Ureter (tissue), 1 donor: ENCODE measurements around the gene TMEM209. TPM values are rescaled to one million over a fixed set of nuclear protein-coding genes. Genes with fewer than 3 reads are reported as not detected.

Experiments
- DNase-seq: peaks from one replicate; pipeline ENCODE4 v3.0.0-alpha.2; 2020; ENCODE audit warnings: low spot score
- total RNA-seq: library from RNA; stranded (reverse); gene quantifications from one replicate; pipeline ENCODE4 v1.2.4, GENCODE V29; 2023
- donor health status: DM: yes; HTN: yes; CAD: no.

TMEM209 gene
- total RNA-seq, 1 donor from 2014 or later = 36.5 TPM

DNA sequence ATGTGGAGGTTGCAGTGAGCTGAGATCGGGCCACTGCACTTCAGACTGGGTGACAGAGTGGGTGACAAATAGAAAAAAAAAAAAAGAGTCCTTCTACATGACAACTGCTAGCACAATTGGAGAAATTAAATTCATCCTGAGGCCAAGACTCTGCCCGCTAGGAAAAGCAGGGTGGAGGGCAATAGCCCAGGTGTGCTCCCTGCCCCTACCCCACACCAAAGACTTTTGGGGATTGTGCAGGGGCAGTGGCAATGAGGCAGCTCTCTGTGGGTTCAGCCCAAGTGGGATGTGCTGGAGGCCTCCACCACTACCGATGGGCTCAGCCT is 61.3 kb downstream of the TMEM209 start:
- DNase-seq = no peak

DNA sequence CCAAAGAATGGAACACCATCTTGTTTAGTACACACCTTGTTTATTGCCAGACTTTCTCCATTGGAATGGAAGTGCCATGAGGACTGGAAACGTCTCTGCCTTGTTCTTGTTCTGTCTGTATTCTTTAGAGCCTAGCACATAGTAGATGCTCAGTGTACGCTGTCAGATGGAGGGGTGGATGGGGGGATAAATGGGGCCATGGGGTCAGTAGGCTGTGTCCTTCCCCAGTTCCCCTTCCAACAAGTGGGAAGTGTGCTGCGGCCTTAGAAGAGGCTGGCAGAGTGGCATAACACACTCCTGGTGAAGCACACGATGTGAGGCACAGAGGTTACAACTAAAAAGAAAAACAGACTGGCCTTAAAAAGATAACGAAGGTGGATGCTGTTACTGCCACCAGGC is 61.9 kb downstream of the TMEM209 start:
- no peak for DNase-seq

DNA sequence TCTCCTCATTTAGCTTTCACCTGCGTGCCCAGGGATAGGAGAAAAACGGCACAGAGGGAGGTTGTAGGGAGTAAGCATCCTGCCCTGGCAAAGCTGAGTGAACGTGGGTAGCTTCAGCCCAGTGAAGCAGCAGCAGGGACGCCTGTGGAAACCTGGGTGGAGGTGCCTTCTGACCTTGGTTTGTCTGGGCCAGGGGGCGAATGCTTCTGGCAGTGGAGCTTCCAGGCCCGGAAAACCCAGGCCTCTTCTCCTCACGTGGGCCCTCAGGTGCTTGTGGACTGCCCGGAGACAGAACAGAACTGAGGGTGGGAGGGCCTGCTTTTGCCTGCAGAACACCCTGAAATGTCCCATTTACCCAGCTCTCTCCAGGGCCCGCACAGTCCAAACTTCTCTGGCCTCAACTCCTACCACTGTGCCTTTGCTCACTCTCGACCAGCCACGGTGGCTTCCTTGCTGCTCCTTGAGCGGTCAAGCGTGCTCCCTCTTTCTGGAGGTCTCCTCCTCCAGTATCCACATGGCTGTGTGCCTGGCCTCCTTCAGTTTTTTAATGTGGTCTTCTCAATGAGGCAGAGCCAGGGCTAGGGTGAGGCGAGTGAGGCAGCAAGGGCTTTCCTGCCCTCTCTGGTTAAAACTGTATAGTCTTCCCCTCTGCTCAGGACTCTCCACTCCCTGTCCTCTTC is 62.4 kb downstream of the TMEM209 start:
- no peak for DNase-seq

DNA sequence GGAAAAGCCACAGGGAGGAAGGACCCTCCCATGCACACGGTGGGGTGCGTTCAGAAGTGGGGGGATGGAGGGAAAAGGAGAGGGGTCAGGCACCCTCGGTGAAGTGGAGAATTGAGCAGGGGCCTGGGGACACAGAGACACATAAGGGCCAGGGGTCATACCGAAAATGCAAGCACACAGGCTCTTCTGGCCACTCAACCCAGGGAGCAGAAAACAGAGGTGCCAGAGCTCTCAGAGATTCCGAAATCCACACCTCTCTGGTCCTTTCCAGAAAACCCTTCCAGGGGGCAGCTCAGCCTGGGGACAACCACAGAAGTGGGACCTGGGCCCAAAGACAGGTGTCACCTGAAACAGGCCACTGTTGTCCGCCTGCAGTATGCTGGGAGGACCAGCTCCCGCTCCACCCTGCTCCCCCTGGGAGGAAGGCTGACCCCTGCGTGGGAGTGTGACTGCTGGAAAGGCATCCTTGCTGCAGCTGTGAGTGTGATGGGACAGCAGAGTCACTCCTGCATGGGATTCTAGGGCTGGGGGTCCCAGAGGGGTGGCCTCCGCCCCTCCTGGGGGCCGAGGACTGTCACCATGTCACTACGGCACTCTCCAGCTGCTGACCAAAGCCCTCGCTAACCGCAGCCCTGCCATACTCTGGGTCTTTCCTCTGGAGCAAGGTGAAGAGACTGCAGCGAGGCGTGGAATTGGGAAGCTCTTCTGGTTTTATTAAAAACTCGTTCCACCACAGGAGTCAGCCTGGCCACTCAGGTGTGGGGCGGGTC is 63.1 kb downstream of the TMEM209 start:
- no peak for DNase-seq

DNA sequence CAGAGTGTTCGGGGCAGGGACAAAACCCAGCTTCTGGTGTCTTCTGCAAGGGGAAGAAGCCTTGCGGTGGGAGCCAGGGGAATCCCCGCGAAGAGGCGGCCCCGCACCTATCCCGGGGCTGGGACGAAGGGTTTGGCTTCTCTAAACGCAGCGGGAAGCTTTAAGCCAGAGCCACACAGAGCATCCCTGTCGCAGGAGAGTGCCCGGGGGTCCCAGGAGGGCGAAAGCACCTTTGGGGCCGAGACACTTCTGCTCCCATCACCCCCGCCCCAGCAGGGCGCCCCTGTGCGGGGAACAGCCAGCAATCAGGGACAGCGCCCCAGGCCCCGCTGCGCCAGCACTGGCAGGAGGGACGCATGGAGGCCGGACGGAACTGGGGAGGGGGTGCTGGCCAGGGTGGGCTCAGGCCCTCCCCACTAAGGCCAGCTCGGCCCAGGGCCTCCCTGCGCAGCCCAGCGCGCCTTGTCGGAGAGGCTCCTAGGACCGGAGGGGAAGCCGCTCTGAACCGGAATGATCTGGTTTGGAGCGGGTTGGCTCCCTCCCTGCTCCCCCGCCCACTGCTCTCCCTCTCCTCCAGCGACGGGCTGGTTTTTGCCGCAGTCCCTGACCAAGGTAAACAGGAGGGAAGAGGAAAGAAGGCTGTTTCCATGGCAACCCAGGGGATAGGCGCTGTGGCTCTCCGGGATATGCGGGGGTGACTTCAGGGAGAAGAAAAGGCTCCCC is 63.9 kb downstream of the TMEM209 start:
- peak; percentile 90 for DNase-seq

DNA sequence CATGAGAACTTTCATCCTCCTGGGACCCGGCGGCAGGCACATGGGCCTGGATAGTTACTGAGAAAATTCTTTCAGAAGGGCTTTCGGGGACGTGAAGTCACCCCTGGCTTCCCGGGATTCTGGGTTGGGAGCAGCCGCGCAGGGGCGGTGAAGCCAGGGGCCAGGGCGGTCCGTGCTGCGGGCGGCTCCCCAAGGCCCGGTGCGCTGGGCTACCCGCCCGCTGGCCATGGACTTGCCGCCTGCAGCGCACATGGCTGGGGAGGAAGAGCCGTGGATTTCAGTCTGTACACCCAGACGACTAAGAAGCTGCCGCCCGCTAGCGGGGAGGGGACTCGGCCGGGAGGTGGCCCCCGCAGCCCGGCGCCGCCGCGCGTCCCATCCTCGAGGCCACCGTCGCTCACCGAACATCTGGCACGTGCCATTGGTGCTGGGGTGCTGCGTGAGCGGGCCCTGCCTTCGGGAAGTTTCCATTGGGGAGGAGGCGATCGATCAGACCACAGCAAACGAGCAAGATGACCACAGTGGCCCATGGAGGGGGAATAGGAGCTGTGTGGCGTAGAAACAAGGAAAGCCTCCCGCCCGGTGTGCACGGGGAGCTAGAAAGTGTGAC is 64.5 kb downstream of the TMEM209 start:
- DNase-seq = no peak

DNA sequence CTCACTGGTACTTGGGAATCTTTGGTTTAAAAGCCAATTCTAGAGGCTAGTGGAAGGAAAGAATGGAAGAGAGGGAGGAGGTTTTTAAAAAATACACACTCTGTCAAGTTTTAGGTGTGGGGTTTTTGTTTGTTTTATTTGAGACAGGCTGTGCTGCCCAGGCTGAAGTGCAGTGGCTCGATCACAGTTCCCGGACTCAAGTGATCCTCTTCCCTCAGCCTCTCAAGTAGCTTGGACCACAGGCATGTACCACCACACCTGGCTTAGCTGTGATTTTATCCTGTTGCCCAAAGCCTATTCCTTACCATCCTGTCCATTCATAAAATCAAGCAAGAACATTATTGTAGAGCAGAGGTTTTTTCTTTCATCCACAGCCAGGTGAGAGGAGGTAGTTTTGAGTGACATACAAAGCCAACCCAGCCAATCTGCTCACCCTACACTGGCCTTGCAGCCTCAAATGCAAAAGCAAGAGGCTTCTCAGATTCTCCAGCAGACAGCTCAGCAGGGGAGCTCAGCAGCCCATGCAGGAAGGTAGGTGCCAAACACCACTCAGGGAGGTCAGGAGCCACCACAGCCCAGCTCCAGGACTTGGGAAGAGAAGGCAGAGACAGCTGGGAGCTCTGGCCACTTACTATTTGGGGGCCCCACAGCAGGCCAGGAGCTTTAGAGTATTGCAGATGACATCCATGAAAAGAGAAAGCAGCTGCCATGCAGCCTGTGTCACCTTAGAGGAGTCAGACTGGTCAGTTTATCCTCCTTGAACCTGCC is 65.8 kb downstream of the TMEM209 start:
- no peak for DNase-seq

DNA sequence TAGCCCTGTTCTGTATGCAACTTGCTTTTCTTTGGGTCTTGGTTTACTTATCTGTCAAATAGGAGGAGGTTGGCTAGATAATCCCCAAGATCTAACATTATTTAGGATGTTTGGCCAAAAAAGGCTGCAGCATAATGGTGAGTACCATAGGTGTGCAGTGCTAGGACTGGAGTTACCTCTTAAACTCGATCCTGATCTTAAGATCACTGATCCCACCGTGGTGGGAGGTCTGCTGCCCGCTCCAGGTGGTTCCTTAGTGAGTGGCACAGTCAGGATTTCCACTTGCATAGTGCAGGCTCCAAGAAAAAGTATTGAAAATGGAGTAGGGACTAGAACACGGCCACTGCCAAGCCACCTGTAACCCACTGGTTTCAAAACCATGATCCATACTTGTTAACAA is 68.0 kb downstream of the TMEM209 start:
- DNase-seq = no peak

DNA sequence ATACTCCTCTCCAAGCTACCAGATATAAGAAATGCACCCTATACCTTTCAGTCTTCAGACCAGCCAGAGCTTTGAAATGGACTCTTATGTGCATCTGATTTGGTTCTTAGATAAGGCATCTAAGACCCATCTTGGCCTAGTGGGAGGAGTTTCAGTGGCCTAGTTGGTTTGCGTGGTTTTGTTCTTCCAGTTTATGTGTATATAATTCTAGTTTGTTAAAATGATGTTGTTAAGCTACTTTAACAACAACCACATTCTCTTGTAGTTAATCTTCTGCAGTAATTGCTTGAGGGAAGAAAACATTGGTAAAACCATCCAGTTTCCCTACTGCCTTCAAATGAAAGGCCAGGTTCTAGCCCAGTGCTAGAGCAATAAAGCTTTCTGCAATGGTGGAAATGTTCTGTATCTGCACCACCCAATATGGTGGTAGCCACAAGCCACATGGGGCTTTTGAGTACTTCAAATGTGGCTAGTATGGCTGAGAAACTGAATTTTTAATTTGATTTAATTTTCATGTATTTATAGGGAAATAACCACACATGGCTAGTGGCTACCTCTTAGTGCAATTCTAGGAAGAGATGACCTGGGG is 68.5 kb downstream of the TMEM209 start:
- no peak for DNase-seq

DNA sequence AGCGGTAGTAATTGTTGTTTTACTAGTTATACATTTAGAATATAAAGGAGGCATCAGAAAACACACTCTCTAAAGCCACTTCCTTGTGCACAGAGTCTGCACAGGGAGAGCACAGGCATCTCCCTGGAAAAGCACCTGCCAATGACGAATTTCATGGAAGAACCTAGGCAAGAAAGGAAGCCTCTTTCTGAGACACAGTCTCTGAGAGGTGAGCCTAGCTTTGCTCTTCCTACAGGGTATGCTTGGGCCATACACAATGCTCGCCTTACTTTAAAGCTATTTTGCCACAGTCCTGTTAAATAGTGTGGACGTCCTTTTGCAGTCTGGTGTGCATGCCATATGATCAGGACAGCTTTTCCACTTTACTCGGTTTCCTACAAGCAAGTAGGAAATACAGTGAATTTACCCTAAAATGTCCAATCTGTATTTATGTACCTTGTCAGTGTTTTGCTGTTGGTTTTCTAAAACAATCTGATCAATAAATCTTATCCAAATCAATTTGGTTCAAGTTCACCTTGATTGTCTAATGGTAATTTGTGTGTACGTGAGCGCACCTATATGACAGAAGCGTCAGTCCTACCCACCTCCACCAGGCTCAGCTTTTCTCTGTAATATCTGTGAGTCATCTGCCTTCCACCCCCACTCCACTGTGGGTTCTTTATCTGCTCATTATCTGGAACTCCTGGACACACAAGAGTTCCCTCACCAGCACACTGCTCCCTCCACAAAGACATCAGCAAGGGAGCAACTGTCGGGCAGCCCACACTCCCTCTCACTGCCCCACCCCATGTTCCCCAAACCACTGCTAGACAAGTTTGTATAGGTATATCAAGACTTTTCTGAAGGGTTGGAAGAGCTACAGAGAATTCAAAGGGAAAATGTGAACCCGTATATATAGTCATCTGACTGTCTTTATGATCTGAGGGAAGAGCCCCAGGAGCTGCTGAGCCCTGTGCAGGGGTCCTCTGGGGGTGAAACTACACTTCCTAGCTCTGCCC is 69.7 kb downstream of the TMEM209 start:
- no peak for DNase-seq

DNA sequence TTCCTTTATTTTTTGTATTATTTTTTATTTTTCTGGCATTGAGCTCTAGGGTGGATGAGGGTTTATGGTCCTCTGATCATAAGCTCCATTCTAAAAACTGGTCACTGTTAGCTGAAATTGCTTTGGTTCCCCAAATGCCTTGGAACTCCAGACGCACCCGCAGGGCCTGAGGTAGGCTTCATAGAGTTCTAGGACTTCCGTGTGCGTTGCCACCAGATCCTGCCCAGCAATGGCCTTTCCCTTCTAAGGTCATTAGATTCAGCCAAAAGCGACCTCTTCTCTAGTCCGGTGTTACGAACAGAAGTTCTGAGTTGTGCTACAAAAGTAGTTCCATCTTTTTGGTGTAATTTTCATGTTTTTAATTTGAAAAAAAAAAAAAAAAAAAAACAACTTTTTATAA is 70.5 kb downstream of the TMEM209 start:
- no peak for DNase-seq

DNA sequence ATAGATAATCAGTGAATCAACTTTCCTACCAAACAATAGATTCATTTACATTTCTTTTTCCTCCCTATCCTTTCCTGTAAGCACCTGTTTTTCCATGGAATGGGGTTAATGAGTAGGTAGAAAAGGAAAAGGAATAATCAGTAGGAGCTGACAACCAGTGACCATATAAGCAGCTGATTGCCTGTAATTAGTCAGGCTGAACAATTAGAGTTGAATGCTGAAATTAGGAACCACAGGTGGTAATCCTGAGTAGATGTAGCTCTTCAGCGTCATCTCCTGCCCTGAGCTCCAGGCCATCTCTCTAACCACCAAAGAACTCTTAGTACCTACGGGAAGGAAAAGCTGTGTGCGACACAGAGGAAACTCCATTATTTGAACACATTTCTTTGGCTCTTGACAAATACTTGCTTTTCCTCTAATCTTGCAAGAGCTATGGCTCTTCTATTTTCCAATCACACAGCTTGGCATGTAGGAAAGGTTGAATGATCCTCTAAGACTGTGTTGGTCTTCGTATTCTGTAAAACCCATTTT is 71.0 kb downstream of the TMEM209 start:
- no peak for DNase-seq

DNA sequence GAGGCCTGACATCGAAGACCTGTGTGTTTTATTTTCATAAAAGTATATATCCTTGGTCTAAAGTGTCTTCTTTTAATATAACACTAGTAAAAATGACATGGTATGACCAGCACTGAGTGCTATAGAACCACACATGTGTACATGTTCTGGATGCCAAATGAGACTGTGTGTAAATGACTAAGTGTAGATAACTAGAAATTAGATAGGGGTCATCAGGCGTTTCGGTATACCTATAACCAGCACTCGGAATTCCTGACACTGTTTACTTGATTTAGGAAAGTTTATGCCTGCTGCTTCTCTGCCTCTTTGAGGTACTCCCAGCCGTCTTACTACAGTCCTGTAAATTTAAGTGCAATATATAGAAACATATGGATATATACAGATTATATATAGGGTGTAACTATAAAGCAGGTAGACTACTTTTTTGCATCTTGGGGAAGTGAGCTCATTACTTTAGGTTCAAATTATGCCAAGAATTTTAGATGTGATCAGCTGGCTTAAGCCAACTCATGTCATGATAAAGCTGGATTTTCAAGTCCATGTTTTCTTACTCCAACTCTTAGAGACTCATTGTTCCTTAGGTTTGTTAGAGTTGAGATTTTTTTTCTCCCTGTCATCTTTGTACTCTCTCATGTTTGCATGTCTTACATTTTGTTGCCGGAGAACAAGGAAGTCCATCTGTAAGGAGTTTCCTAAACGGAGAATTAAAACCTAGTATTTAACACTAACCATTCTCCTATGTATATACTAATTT is 72.0 kb downstream of the TMEM209 start:
- DNase-seq = no peak

DNA sequence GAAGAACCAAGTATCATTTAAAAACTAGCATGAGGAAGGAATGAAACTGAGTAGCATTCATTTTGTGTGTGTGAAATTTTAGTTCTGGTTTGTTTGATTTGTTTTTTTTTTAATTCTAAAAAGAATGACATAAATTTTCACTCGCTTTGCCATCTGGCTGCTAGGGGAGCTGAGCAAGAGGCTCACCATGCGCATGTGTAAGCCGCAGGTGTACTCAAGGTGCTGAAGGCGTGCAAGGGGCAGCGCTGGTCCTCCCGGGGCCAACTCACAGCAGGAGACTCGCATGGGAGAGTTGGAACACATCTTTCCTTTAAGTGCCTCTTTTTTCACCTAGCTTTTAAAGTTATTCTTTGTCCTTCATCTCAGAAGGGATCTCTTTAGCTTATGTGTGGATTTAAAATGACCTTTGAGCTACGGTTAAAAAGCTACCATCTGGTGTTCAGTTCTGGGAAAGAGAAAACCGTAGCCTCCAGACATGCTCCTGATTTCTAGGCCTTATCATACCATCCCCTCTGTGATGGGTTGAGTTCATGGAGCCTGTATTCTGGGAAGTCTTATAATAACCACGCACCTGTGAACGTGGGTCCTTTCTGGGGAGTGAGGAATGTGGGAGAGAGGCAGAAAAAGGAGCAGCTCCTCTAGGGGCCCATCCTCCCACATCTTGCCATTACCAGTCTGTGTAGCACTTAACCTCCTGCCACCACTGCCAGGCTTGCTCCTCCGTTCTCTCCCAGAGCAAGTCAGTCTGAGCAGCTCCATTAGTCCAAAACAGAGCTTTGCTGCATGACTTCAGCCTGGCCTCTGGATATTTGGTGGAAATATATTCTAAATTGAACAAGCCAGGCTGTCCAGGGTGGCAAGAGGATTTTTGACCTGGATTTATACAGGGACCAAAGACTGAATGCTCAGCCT is 73.0 kb downstream of the TMEM209 start:
- no peak for DNase-seq

DNA sequence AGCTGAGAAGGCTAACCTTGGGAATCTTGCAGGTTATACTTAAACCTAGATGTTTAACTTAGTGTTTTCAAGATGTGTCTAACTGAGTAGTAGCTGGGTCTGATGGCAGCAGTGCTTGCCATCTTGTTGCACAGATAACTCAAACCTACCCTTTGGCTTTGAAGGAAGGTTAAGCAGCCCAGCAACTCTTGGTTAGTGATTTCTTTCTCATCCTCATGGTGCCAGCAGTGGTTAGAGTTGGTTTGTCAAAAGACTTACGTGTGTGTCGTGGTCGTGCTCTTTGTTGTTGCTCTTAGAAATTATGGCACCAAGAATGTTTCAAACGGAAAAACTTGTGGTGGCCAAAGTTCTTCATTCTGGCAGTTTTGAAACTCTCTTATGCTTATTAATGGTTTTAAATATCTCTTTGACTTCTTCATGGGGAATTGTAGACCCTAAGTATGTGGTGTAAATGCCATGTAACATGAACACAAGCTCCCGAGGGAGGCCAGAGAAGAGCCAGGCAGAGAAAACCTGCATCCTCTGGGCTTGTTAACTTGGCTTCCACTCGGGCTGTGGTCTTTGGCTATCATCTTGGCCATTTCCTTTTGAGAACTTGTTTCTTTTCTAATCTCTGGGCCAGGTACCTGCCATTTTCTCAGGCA is 73.9 kb downstream of the TMEM209 start:
- DNase-seq = no peak

DNA sequence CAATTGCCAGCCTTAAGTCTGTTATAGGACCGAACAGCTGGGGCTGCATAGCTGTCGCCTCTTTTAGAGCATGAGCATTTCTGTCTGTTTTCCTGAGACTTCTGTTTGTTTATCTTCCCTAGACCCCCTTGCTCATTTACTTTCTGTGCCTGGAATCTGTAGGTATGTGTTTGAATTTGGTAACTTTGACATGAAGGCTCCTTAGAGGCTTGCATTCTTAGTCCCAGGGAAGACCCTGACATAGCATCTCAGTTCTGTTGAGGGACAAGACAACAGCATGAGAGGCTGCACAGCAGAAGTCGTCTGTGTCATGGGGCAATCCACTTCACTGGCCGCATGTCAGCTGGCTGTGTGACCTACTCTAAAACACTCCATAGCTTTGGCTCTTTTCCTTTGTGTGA is 76.2 kb downstream of the TMEM209 start:
- DNase-seq = no peak

DNA sequence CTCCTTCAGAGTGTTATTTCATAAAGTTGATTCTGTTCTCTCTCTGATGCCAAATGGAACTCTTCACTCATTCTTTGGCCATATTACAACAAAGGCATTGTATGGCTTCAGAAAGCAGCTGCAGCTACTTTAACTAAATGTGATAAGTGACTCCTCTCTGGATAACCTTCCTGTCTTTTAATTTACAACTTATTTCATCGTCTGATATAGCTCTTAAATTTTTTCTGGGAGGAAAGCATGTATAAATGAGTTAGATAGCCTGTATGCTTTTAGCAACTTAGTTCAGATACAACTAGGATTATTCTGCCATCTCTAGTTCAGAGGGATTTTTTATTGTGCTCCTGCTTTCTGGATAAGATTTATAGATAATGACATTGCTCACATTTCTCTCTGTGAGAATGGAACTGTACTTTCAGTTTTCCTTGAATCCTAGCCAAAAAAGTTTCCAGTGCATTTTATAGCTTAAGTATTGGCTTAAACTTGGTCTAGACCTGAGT is 77.3 kb downstream of the TMEM209 start:
- no peak for DNase-seq
